ENCODE results near the gene ELAVL1. TPM values are rescaled to one million over a fixed set of nuclear protein-coding genes. Genes with fewer than 3 reads are reported as not detected.

ELAVL1 gene
- total and polyA plus RNA-seq, 2 experiments from 2014 or later: 81.6 to 143 TPM

- Histone ChIP-seq H3K27ac (ENCODE audit: low read depth) (0 out of 2 replicates have a peak overlapping the region, but pooled peaks have one; percentile 26), H2AFZ (no peak overlapping the region), H4K20me1 (replicated peaks; ENCODE audit: insufficient read depth) (peaks cover 44% of the 10 kb centered on the region), H3F3A (replicated peaks; ENCODE audit: low read depth) (peaks cover 7% of the 10 kb centered on the region; the same call in 1 of the 2 replicates), H3K9me2 (ENCODE audit: insufficient read depth) (no peaks in the 10 kb centered on the region), H3K36me3 (ENCODE audit: insufficient read depth) (peaks cover 29% of the 10 kb centered on the region), H3K27me3 (ENCODE audit: insufficient read depth) (no peaks in the 10 kb centered on the region), H3K4me2 (no peak overlapping the region), H3K4me1 (ENCODE audit: insufficient read depth) (no peaks in the 10 kb centered on the region), H3K4me3 (no peak overlapping the region), H3K79me2 (replicated peaks; ENCODE audit: insufficient read depth) (peaks cover 83% of the 10 kb centered on the region)
- ATAC-seq: no peak
- no peak for TF ChIP-seq NANOG (IDR thresholded peaks at IDR 0.05; ENCODE audit: borderline replicate concordance)
- no peak for TF ChIP-seq CREB1 (CRISPR knock-in tag; IDR thresholded peaks at IDR 0.05; ENCODE audit: low read depth)
- TF ChIP-seq EZH2phosphoT487 (IDR thresholded peaks at IDR 0.05; ENCODE audit: unreplicated experiment): no peak
- TF ChIP-seq REST (IDR thresholded peaks at IDR 0.05; ENCODE audit: unreplicated experiment): no peak
- TF ChIP-seq STAT1 (IDR thresholded peaks at IDR 0.05; ENCODE audit: unreplicated experiment): no peak
- TF ChIP-seq JUNB (IDR thresholded peaks at IDR 0.05; ENCODE audit: unreplicated experiment): no peak
- no peak for TF ChIP-seq ZNF331 (CRISPR knock-in tag; IDR thresholded peaks at IDR 0.05; ENCODE audit: low read depth)
- TF ChIP-seq EZH2 (IDR thresholded peaks at IDR 0.05; ENCODE audit: low read depth, unreplicated experiment): no peak
- no peak for TF ChIP-seq CTCF (conservative IDR thresholded peaks at IDR 0.05; ENCODE audit: low read depth in 2 of 2)
- TF ChIP-seq ETS1 (IDR thresholded peaks at IDR 0.05): no peak
- Mint-ChIP-seq H3K4me1 (no peaks in the 10 kb centered on the region; the same call in 2 of the 3 replicates), H3K4me3 (no peak overlapping the region), H3K27me3 (ENCODE audit: insufficient read depth, low read depth, poor library complexity) (peaks cover 4% of the 10 kb centered on the region), H3K27ac (peak overlapping the region; percentile 78), H3K36me3 (ENCODE audit: low read depth) (peaks cover 71% of the 10 kb centered on the region), H3K9me3 (no peaks in the 10 kb centered on the region)
- no peak for DNase-seq (ENCODE audit: low spot score)
Measured at GRCh38 chr19:7986321-7987113, 18.9 kb downstream of the ELAVL1 start.
